Mononuclear cell (primary cell): ENCODE results near the gene SLC9A7. TPM values are rescaled to one million over a fixed set of nuclear protein-coding genes. Genes with fewer than 3 reads are reported as not detected.

Experiments used
- H3K27me3 ChIP-seq: 2 replicates; pipeline ENCODE4 v1.6.0; 2011; ENCODE audit warnings: low read length, control low read depth; ENCODE audit not compliant: insufficient read depth
- H3K4me1 ChIP-seq: 2 replicates; pipeline ENCODE4 v1.5.1; 2011; ENCODE audit warnings: mild to moderate bottlenecking, low read length, control low read depth; ENCODE audit not compliant: insufficient read depth
- H3K4me3 ChIP-seq: 2 replicates; pipeline ENCODE4 v1.5.1; 2011; ENCODE audit warnings: mild to moderate bottlenecking, low read length, moderate library complexity
- H3K9me3 ChIP-seq: 2 replicates; pipeline ENCODE4 v1.5.1; 2011; ENCODE audit warnings: low read depth, mild to moderate bottlenecking, control low read depth, low read length
- total RNA-seq: library from RNA; depleted of rRNA; stranded (reverse); fragments of >200 nt; gene quantifications from one replicate; pipeline ENCODE4 v1.2.3, GENCODE V29; 2012

The SLC9A7 gene
- total RNA-seq, 1 donor: 12.5 TPM

- no peaks in the 10 kb centered on the region for H3K9me3 ChIP-seq
- H3K27me3 ChIP-seq: no peaks in the 10 kb centered on the region
- H3K4me3 ChIP-seq: no peak overlapping the region
- H3K4me1 ChIP-seq: peaks cover 9% of the 10 kb centered on the region
Measured at GRCh38 chrX:46762963-46763362, 4.0 kb upstream of the SLC9A7 start.

- H3K9me3 ChIP-seq: no peaks in the 10 kb centered on the region
- H3K4me3 ChIP-seq: peak overlapping the region; percentile 43
- H3K4me1 ChIP-seq: peaks cover 22% of the 10 kb centered on the region
- H3K27me3 ChIP-seq: no peaks in the 10 kb centered on the region
Measured at GRCh38 chrX:46759645-46759974, 692 bp upstream of the SLC9A7 start.

GRCh38 chrX:46758163-46758955 is 559 bp downstream of the SLC9A7 start:
- H3K4me3 ChIP-seq: peak overlapping the region; percentile 43
- H3K27me3 ChIP-seq: no peaks in the 10 kb centered on the region
- H3K4me1 ChIP-seq: peaks cover 29% of the 10 kb centered on the region
- H3K9me3 ChIP-seq: no peaks in the 10 kb centered on the region

GRCh38 chrX:46757593-46757992 is 1.3 kb downstream of the SLC9A7 start:
- Histone ChIP-seq H3K27me3 (no peaks in the 10 kb centered on the region), H3K9me3 (no peaks in the 10 kb centered on the region), H3K4me3 (peak overlapping the region; percentile 43), H3K4me1 (peaks cover 29% of the 10 kb centered on the region)

- H3K4me1 ChIP-seq: peaks cover 29% of the 10 kb centered on the region
- no peak overlapping the region for H3K4me3 ChIP-seq
- H3K9me3 ChIP-seq: no peaks in the 10 kb centered on the region
- H3K27me3 ChIP-seq: no peaks in the 10 kb centered on the region
Measured at GRCh38 chrX:46757052-46757451, 1.9 kb downstream of the SLC9A7 start.

GRCh38 chrX:46755671-46756070 is 3.2 kb downstream of the SLC9A7 start:
- no peaks in the 10 kb centered on the region for H3K27me3 ChIP-seq
- peaks cover 29% of the 10 kb centered on the region for H3K4me1 ChIP-seq
- H3K4me3 ChIP-seq: no peak overlapping the region
- no peaks in the 10 kb centered on the region for H3K9me3 ChIP-seq

GRCh38 chrX:46754586-46755061 is 4.3 kb downstream of the SLC9A7 start:
- H3K9me3 ChIP-seq: no peaks in the 10 kb centered on the region
- no peak overlapping the region for H3K4me3 ChIP-seq
- peaks cover 24% of the 10 kb centered on the region for H3K4me1 ChIP-seq
- H3K27me3 ChIP-seq: no peaks in the 10 kb centered on the region

GRCh38 chrX:46754036-46754435 is 4.9 kb downstream of the SLC9A7 start:
- H3K9me3 ChIP-seq: no peaks in the 10 kb centered on the region
- H3K4me3 ChIP-seq: no peak overlapping the region
- peaks cover 22% of the 10 kb centered on the region for H3K4me1 ChIP-seq
- no peaks in the 10 kb centered on the region for H3K27me3 ChIP-seq

GRCh38 chrX:46750889-46751288 is 8.0 kb downstream of the SLC9A7 start:
- Histone ChIP-seq H3K4me3 (no peak overlapping the region), H3K9me3 (no peaks in the 10 kb centered on the region), H3K27me3 (no peaks in the 10 kb centered on the region), H3K4me1 (peaks cover 17% of the 10 kb centered on the region)

GRCh38 chrX:46744009-46744408 is 14.9 kb downstream of the SLC9A7 start:
- H3K4me3 ChIP-seq: no peak overlapping the region
- H3K4me1 ChIP-seq: no peaks in the 10 kb centered on the region
- no peaks in the 10 kb centered on the region for H3K27me3 ChIP-seq
- no peaks in the 10 kb centered on the region for H3K9me3 ChIP-seq

- Histone ChIP-seq H3K4me3 (no peak overlapping the region), H3K27me3 (no peaks in the 10 kb centered on the region), H3K9me3 (no peaks in the 10 kb centered on the region), H3K4me1 (no peaks in the 10 kb centered on the region)
Measured at GRCh38 chrX:46743046-46743445, 15.9 kb downstream of the SLC9A7 start.

GRCh38 chrX:46739736-46740135 is 19.2 kb downstream of the SLC9A7 start:
- no peaks in the 10 kb centered on the region for H3K4me1 ChIP-seq
- no peaks in the 10 kb centered on the region for H3K27me3 ChIP-seq
- no peak overlapping the region for H3K4me3 ChIP-seq
- H3K9me3 ChIP-seq: peaks cover 14% of the 10 kb centered on the region

- Histone ChIP-seq H3K4me3 (no peak overlapping the region), H3K27me3 (no peaks in the 10 kb centered on the region), H3K9me3 (peaks cover 14% of the 10 kb centered on the region), H3K4me1 (no peaks in the 10 kb centered on the region)
Measured at GRCh38 chrX:46737462-46737861, 21.5 kb downstream of the SLC9A7 start.

GRCh38 chrX:46737041-46737440 is 21.9 kb downstream of the SLC9A7 start:
- no peaks in the 10 kb centered on the region for H3K4me1 ChIP-seq
- peaks cover 14% of the 10 kb centered on the region for H3K9me3 ChIP-seq
- H3K27me3 ChIP-seq: no peaks in the 10 kb centered on the region
- H3K4me3 ChIP-seq: no peak overlapping the region

- no peak overlapping the region for H3K4me3 ChIP-seq
- H3K4me1 ChIP-seq: no peaks in the 10 kb centered on the region
- peaks cover 14% of the 10 kb centered on the region for H3K9me3 ChIP-seq
- H3K27me3 ChIP-seq: no peaks in the 10 kb centered on the region
Measured at GRCh38 chrX:46735622-46736021, 23.3 kb downstream of the SLC9A7 start.

GRCh38 chrX:46733226-46733625 is 25.7 kb downstream of the SLC9A7 start:
- Histone ChIP-seq H3K4me3 (no peak overlapping the region), H3K9me3 (peaks cover 14% of the 10 kb centered on the region), H3K27me3 (no peaks in the 10 kb centered on the region), H3K4me1 (no peaks in the 10 kb centered on the region)
